ENCODE results near the gene FEZF2. TPM values are rescaled to one million over a fixed set of nuclear protein-coding genes. Genes with fewer than 3 reads are reported as not detected.

FEZF2 gene
- total RNA-seq, 1 donor from 2014 or later: not detected

GRCh38 chr3:62329971-62330370 is 43.4 kb downstream of the FEZF2 start:
- TF ChIP-seq POLR2A (IDR thresholded peaks at IDR 0.05): no peak
- no peak for TF ChIP-seq CTCF (IDR thresholded peaks at IDR 0.05)
- no peaks in the 10 kb centered on the region for H3K9me3 ChIP-seq
- no peak overlapping the region for H3K27ac ChIP-seq
- H3K4me1 ChIP-seq: no peaks in the 10 kb centered on the region
- DNase-seq (ENCODE audit: extremely low spot score in 2 of 2): no peak
- H3K27me3 ChIP-seq: no peaks in the 10 kb centered on the region
- no peaks in the 10 kb centered on the region for H3K36me3 ChIP-seq
- intact Hi-C loops (cut with DNase I): no loop called here
- H3K4me3 ChIP-seq: no peak overlapping the region

- no peaks in the 10 kb centered on the region for H3K9me3 ChIP-seq
- H3K4me1 ChIP-seq: no peaks in the 10 kb centered on the region
- peaks cover 0 to 5% of the 10 kb centered on the region in 2 donors for H3K36me3 ChIP-seq
- H3K27me3 ChIP-seq: no peaks in the 10 kb centered on the region
- H3K27ac ChIP-seq: no peak overlapping the region
- intact Hi-C loops (cut with DNase I): no loop called here
- H3K4me3 ChIP-seq: no peak overlapping the region
- no peak for DNase-seq (ENCODE audit: extremely low spot score in 2 of 2)
- TF ChIP-seq POLR2A (IDR thresholded peaks at IDR 0.05): no peak
- TF ChIP-seq POLR2AphosphoS5 (IDR thresholded peaks at IDR 0.05; ENCODE audit: insufficient read depth in 1 of 2, low read depth in 1 of 2): no peak
- TF ChIP-seq CTCF (IDR thresholded peaks at IDR 0.05): no peak
These were observed 47.5 kb downstream of the FEZF2 start for GRCh38 chr3:62325896-62326295.

GRCh38 chr3:62323241-62323640 is 50.1 kb downstream of the FEZF2 start:
- H3K4me3 ChIP-seq: no peak overlapping the region
- no peaks in the 10 kb centered on the region for H3K9me3 ChIP-seq
- no peaks in the 10 kb centered on the region for H3K4me1 ChIP-seq
- H3K36me3 ChIP-seq: peaks cover 0 to 5% of the 10 kb centered on the region in 2 donors
- no peaks in the 10 kb centered on the region for H3K27me3 ChIP-seq
- intact Hi-C loops (cut with DNase I): no loop called here
- H3K27ac ChIP-seq: no peak overlapping the region
- TF ChIP-seq POLR2A (IDR thresholded peaks at IDR 0.05) (no peak), POLR2AphosphoS5 (IDR thresholded peaks at IDR 0.05; ENCODE audit: insufficient read depth in 1 of 2, low read depth in 1 of 2) (no peak), CTCF (IDR thresholded peaks at IDR 0.05) (no peak)
- DNase-seq (ENCODE audit: extremely low spot score in 2 of 2): no peak
